HepG2 (cell line): ENCODE results near the gene OAS1. TPM values are rescaled to one million over a fixed set of nuclear protein-coding genes. Genes with fewer than 3 reads are reported as not detected.

Source experiments
- ATAC-seq: fragments of 200-7000 bp; cut with Tn5 transposase; 3 replicates; pipeline ENCODE4 v1.9.1; 2020; ENCODE audit warnings: mild to moderate bottlenecking, moderate library complexity
- BruUV-seq: library from RNA; stranded (reverse); fragments of 400-500 nt; replicated peaks from 2 replicates; lab custom pipeline; 2021; lab: Mats Ljungman, UMichigan
- CTCF ChIA-PET: fragments of 300-600 bp; formaldehyde crosslinking; extraction: SDS; loops from one replicate; lab custom pipeline; 2021; ENCODE audit warnings: low total read pairs, inconsistent platforms, low intra/inter-chr PET ratio; lab: Yijun Ruan, JAX
- POLR2A ChIA-PET: fragments of 350-600 bp; sonication (Branson Sonifier 250); formaldehyde crosslinking; loops from one replicate; lab custom pipeline; 2020; ENCODE audit warnings: antibody characterized with exemption, inconsistent platforms; lab: Yijun Ruan, JAX
- DNase-seq: peaks from one replicate; pipeline ENCODE4 v3.0.0-alpha.2; 2015; ENCODE audit warnings: low spot score
- FAIRE-seq: peaks from 3 replicates; lab custom pipeline; 2011; peaks lifted over from hg19 to GRCh38; lab: Jason Lieb, UNC
- H2AFZ ChIP-seq: one replicate; pipeline ENCODE4 v1.6.1; 2011; ENCODE audit warnings: low read length, inconsistent platforms
- H3K27ac ChIP-seq: fragments of 300-600 bp; 3 replicates; pipeline ENCODE4 v1.8.0; 2011; ENCODE audit warnings: mixed run types, mild to moderate bottlenecking, mixed read lengths, low read length, inconsistent platforms; ENCODE audit not compliant: insufficient read depth; ENCODE audit errors: extremely low read length
- H3K27me3 ChIP-seq, 2 experiments: fragments of 200-600 bp in 1 of 2; 2 replicates in 1 of 2; 3 replicates in 1 of 2; pipeline versions ENCODE4 v1.6.0 to v1.8.0; 2011; ENCODE audit warnings: low read length in 2 of 2, mild to moderate bottlenecking in 2 of 2, moderate library complexity in 2 of 2, inconsistent platforms in 1 of 2; ENCODE audit not compliant: insufficient read depth in 2 of 2, control insufficient read depth in 1 of 2
- H3K36me3 ChIP-seq, 2 experiments: fragments of 200-600 bp in 1 of 2; replicated peaks in 1 of 2; 2 replicates in 1 of 2; 3 replicates in 1 of 2; pipeline versions ENCODE4 v1.5.1 to v1.8.0; 2011; ENCODE audit warnings: low read length in 2 of 2, inconsistent platforms in 1 of 2; ENCODE audit not compliant: insufficient read depth in 2 of 2, control insufficient read depth in 1 of 2
- H3K4me1 ChIP-seq: 2 replicates; pipeline ENCODE4 v1.5.1; 2012; ENCODE audit warnings: low read length, inconsistent platforms; ENCODE audit not compliant: insufficient read depth
- H3K4me2 ChIP-seq: 2 replicates; pipeline ENCODE4 v1.6.0; 2011; ENCODE audit warnings: low read depth, low read length, inconsistent platforms
- H3K4me3 ChIP-seq, 3 experiments: fragments of 200-600 bp in 1 of 3; sonication (generic), shearing (Covaris generic) in 1 of 3; replicated peaks in 1 of 3; 2 replicates each; pipeline ENCODE4 v1.5.1; 2011 to 2016; ENCODE audit warnings: low read length in 3 of 3, inconsistent platforms in 2 of 3, low read depth in 2 of 3, mild to moderate bottlenecking in 2 of 3, control low read depth in 1 of 3, mixed read lengths in 1 of 3; ENCODE audit not compliant: insufficient read depth in 1 of 3
- H3K79me2 ChIP-seq: one replicate; pipeline ENCODE4 v1.6.1; 2011; ENCODE audit warnings: low read length, inconsistent platforms; ENCODE audit not compliant: insufficient read depth
- H3K9ac ChIP-seq: 2 replicates; pipeline ENCODE4 v1.6.0; 2011; ENCODE audit warnings: mild to moderate bottlenecking, low read depth, low read length, inconsistent platforms; ENCODE audit not compliant: insufficient read depth
- H3K9me3 ChIP-seq: 2 replicates; pipeline ENCODE4 v1.5.1; 2012; ENCODE audit warnings: mild to moderate bottlenecking, low read length
- H4K20me1 ChIP-seq: 2 replicates; pipeline ENCODE4 v1.6.0; 2011; ENCODE audit warnings: inconsistent platforms, mild to moderate bottlenecking, low read length, moderate library complexity; ENCODE audit not compliant: insufficient read depth
- PHF20 ChIP-seq: sonication (generic); formaldehyde crosslinking; IDR thresholded peaks from 2 replicates; pipeline ENCODE4 v1.5.0; 2020; ENCODE audit warnings: mild to moderate bottlenecking, missing genetic modification reagents
- TSC22D2 ChIP-seq: sonication (generic); formaldehyde crosslinking; IDR thresholded peaks from 2 replicates; pipeline ENCODE4 v1.5.1; 2020; ENCODE audit warnings: missing genetic modification reagents, mild to moderate bottlenecking, borderline replicate concordance
- YY1 ChIP-seq: IDR thresholded peaks from 2 replicates; pipeline ENCODE4 v1.6.1; 2011; ENCODE audit warnings: low read length, low read depth, moderate library complexity, mild to moderate bottlenecking; ENCODE audit not compliant: insufficient read depth, insufficient replicate concordance
- ZNF768 ChIP-seq: sonication (generic); formaldehyde crosslinking; IDR thresholded peaks from 2 replicates; pipeline ENCODE4 v1.4.0; 2020; ENCODE audit warnings: missing genetic modification reagents
- WGBS: methylation state at CpG from one replicate; pipeline ENCODE4 v1.1.6; 2017; ENCODE audit warnings: low lambda C conversion rate; 5-methylcytosine and 5-hydroxymethylcytosine counted together
- in situ Hi-C: cut with HindIII; loops from 2 replicates; pipeline ENCODE4 v1.10.0; 2017; ENCODE audit warnings: low pct_unique_long_range_greater_than_20kb; ENCODE audit not compliant: extremely low pct_ligation_motif_present
- intact Hi-C: fragments of 100-400 bp; cut with micrococcal nuclease; formaldehyde crosslinking; loops from one replicate; pipeline ENCODE4 v1.10.0; 2022; ENCODE audit not compliant: unreplicated experiment
- polyA plus RNA-seq, 8 experiments: library from polyadenylated mRNA; depleted of rRNA in 3 of 8; stranded (reverse) in 7 of 8; unstranded in 1 of 8; fragments of >200 nt; fragmentation: Illumina TruSeq in 4 of 8; extraction: Trizol in 4 of 8; gene quantifications; 2 replicates each; pipeline versions ENCODE4 v1.2.1 to v1.2.3, GENCODE V29; 2011 to 2016; ENCODE audit warnings: low read depth in 4 of 8, missing spikeins in 1 of 8, mixed read lengths in 1 of 8; ENCODE audit not compliant: insufficient read depth in 1 of 8
- total RNA-seq, 5 experiments: library from RNA; depleted of rRNA; stranded (reverse); fragments of >200 nt; fragmentation: Illumina TruSeq; extraction: Trizol; gene quantifications; 2 replicates each; pipeline ENCODE4 v1.2.3, GENCODE V29; 2016; ENCODE audit warnings: low read depth in 1 of 5
- TF ChIP-seq, protein P1 (sequence below), 2 experiments: IDR thresholded peaks; 2 replicates each; pipeline ENCODE4 v1.6.1; 2011 to 2012; ENCODE audit warnings: low read length in 2 of 2, borderline replicate concordance in 1 of 2, low read depth in 1 of 2, mild to moderate bottlenecking in 1 of 2, moderate library complexity in 1 of 2

Gene OAS1
- total and polyA plus RNA-seq, 2 of the 13 experiments (the other 11 are each of a cell fraction or from before 2014, with no cell fraction given), result 6.5 to 10.6 TPM

DNA sequence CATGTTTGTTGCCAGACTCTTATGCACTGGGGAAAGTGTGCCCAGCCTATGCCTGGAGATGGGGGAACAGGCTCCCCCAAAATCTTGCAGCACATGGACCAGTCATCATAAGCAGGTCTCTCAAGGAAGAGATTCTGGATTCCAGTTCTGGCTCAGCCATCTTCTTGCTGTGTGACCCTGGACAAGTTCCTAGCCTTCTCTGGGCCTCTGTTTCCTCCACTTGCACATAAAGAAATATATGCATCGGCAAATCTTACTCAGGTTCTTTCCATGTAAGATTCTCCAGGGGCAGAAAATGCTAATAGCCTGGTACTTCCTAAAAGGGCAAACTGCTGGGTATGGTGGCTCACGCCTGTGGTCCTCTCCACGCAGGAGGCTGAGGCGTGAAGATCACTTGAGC lies 38.8 kb downstream of the OAS1 start:
- BruUV-seq, result no TSS peak
- TF ChIP-seq YY1 (no peak), ZNF768 (CRISPR knock-in tag) (peak; percentile 41; the same call in 1 of the 2 replicates), PHF20 (CRISPR knock-in tag) (no peak), TSC22D2 (CRISPR knock-in tag) (no peak)
- TF ChIP-seq, protein P1, sequence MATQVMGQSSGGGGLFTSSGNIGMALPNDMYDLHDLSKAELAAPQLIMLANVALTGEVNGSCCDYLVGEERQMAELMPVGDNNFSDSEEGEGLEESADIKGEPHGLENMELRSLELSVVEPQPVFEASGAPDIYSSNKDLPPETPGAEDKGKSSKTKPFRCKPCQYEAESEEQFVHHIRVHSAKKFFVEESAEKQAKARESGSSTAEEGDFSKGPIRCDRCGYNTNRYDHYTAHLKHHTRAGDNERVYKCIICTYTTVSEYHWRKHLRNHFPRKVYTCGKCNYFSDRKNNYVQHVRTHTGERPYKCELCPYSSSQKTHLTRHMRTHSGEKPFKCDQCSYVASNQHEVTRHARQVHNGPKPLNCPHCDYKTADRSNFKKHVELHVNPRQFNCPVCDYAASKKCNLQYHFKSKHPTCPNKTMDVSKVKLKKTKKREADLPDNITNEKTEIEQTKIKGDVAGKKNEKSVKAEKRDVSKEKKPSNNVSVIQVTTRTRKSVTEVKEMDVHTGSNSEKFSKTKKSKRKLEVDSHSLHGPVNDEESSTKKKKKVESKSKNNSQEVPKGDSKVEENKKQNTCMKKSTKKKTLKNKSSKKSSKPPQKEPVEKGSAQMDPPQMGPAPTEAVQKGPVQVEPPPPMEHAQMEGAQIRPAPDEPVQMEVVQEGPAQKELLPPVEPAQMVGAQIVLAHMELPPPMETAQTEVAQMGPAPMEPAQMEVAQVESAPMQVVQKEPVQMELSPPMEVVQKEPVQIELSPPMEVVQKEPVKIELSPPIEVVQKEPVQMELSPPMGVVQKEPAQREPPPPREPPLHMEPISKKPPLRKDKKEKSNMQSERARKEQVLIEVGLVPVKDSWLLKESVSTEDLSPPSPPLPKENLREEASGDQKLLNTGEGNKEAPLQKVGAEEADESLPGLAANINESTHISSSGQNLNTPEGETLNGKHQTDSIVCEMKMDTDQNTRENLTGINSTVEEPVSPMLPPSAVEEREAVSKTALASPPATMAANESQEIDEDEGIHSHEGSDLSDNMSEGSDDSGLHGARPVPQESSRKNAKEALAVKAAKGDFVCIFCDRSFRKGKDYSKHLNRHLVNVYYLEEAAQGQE (IDR thresholded peaks at IDR 0.05; ENCODE audit: borderline replicate concordance in 1 of 2, low read depth in 1 of 2, low read length in 2 of 2), result no peak
- TF ChIP-seq, all 625 proteins: peak for 1
- no peaks in the 10 kb centered on the region for H3K79me2 ChIP-seq
- no peak overlapping the region for H3K4me3 ChIP-seq
- ATAC-seq (no peak), FAIRE-seq (no peak), DNase-seq (no peak)
- ChIA-PET POLR2A (no interaction called here), CTCF (no interaction called here)
- in situ Hi-C loops (no loop called here), intact Hi-C loops (no loop called here)
- H4K20me1 ChIP-seq, result no peaks in the 10 kb centered on the region
- H3K9ac ChIP-seq, result no peak overlapping the region
- H3K9me3 ChIP-seq, result no peaks in the 10 kb centered on the region
- WGBS, result 100% methylated on average over 4 of the region's 4 CpGs
- no peak overlapping the region for H3K27ac ChIP-seq
- H3K36me3 ChIP-seq, result peaks cover 2 to 16% of the 10 kb centered on the region in 2 experiments; a peak in 4 of 5 replicates
- no peaks in the 10 kb centered on the region for H3K4me1 ChIP-seq
- H3K27me3 ChIP-seq, result no peaks in the 10 kb centered on the region
- H3K4me2 ChIP-seq, result no peak overlapping the region
- no peak overlapping the region for H2AFZ ChIP-seq
